K562 (cell line): ENCODE results near the gene METTL25B. TPM values are rescaled to one million over a fixed set of nuclear protein-coding genes. Genes with fewer than 3 reads are reported as not detected.

Source experiments
- HMBOX1 ChIP-seq: sonication (generic); IDR thresholded peaks from 2 replicates; pipeline ENCODE4 v1.6.1; 2016
- LCOR ChIP-seq: sonication (generic); formaldehyde crosslinking; IDR thresholded peaks from 2 replicates; pipeline ENCODE4 v1.8.0; 2022; ENCODE audit warnings: mild to moderate bottlenecking, missing genetic modification reagents
- RBM15 ChIP-seq: fragments of 200-400 bp; formaldehyde crosslinking; IDR thresholded peaks from 2 replicates; pipeline ENCODE4 v1.6.1; 2018; ENCODE audit warnings: mild to moderate bottlenecking, low read length, moderate library complexity; ENCODE audit not compliant: insufficient read depth
- RERE ChIP-seq: sonication (generic); formaldehyde crosslinking; IDR thresholded peaks from 2 replicates; pipeline ENCODE4 v1.8.0; 2023; ENCODE audit warnings: missing genetic modification reagents, mild to moderate bottlenecking, borderline replicate concordance
- RFX7 ChIP-seq: fragments of 250-450 bp; sonication (Bioruptor Pico); IDR thresholded peaks from 2 replicates; pipeline ENCODE4 v1.5.1; 2021; ENCODE audit warnings: mild to moderate bottlenecking
- SPI1 ChIP-seq: IDR thresholded peaks from 2 replicates; pipeline ENCODE4 v1.6.1; 2011; ENCODE audit warnings: low read depth, low read length, control low read depth, borderline replicate concordance
- ZKSCAN1 ChIP-seq: fragments of 150-350 bp; IDR thresholded peaks from 2 replicates; pipeline ENCODE4 v1.6.1; 2016; ENCODE audit warnings: low read depth, low read length
- ZNF609 ChIP-seq: sonication (generic); formaldehyde crosslinking; IDR thresholded peaks from 2 replicates; pipeline ENCODE4 v1.8.1; 2023; ENCODE audit warnings: missing genetic modification reagents, mild to moderate bottlenecking, borderline replicate concordance
- ZNF639 ChIP-seq, 2 experiments: fragments of 200-800 bp in 1 of 2; sonication (Bioruptor generic) in 1 of 2; sonication (generic) in 1 of 2; formaldehyde crosslinking in 1 of 2; IDR thresholded peaks in 1 of 2; conservative IDR thresholded peaks in 1 of 2; 2 replicates each; pipeline versions ENCODE4 v1.5.0 to v1.6.1; 2016 to 2020; ENCODE audit warnings: missing compliant biosample characterization in 1 of 2, missing genetic modification characterization in 1 of 2, missing genetic modification reagents in 1 of 2
- polyA plus RNA-seq, 8 experiments: library from polyadenylated mRNA; depleted of rRNA in 4 of 8; stranded (reverse) in 5 of 8; unstranded in 3 of 8; fragments of >200 nt; fragmentation: Nextera tagmentation in 2 of 8; fragmentation: Illumina TruSeq in 1 of 8; extraction: Ambion mirVana in 2 of 8; extraction: Trizol in 1 of 8; gene quantifications; 2 replicates each; pipeline versions ENCODE4 v1.2.1 to v1.2.3, GENCODE V29; 2011 to 2014; ENCODE audit warnings: inconsistent platforms in 1 of 8, missing spikeins in 1 of 8
- total RNA-seq, 7 experiments: library from RNA; depleted of rRNA in 6 of 7; stranded (reverse); fragments of >200 nt in 6 of 7; fragmentation: Illumina TruSeq in 2 of 7; extraction: Trizol in 2 of 7; gene quantifications; 2 replicates each; pipeline versions ENCODE4 v1.2.1 to v1.2.3, GENCODE V29; 2011 to 2021; ENCODE audit warnings: low replicate concordance in 1 of 7

The METTL25B gene
- total and polyA plus RNA-seq, 9 of the 15 experiments (the other 6 are each of a cell fraction or from before 2014, with no cell fraction given), result 7.7 to 48.3 (median 33.1) TPM

GRCh38 chr1:156692925-156693847 lies 35.1 kb upstream of the METTL25B start (continued):
- TF ChIP-seq RERE, result no peak
- no peak for TF ChIP-seq RBM15
- TF ChIP-seq HMBOX1, result no peak
- TF ChIP-seq RFX7, result no peak
- TF ChIP-seq LCOR, result no peak
- TF ChIP-seq ZKSCAN1, result no peak
- no peak for TF ChIP-seq ZNF609 (CRISPR knock-in tag)
- TF ChIP-seq ZNF639 (CRISPR knock-in tag; conservative IDR thresholded peaks at IDR 0.05 in 1 of 2, IDR thresholded peaks at IDR 0.05 in 1 of 2), result no peak
- TF ChIP-seq SPI1, result no peak
